GM21723 (cell line): Measurements from ENCODE around the gene FANCC.

Source experiments
- ATAC-seq: cut with Tn5 transposase; IDR thresholded peaks from one replicate; pipeline ENCODE4 v1.9.1; 2021; ENCODE audit warnings: mild to moderate bottlenecking, moderate library complexity; ENCODE audit not compliant: unreplicated experiment

Gene FANCC

GRCh38 chr9:95053611-95054570, 263.6 kb downstream of the FANCC start:
- no peak for ATAC-seq

DNA sequence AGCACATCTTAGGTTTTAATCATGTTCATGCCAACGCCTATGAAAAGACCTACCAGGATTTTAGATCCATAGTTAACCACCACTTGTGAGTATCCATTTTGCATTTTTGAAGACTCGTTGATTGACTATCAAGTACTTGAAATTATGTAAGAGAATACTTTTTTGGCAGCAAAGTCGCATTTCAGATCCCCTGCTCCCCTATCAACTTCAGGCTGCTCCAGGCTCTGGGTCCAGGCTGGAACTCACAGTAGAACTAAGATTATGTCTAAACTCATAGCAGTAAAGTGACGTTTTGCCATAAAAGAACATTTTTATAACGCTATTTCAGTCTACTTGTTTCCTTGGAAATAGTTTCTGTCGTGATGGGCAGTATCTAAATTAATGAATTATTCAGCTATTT, 267.7 kb downstream of the FANCC start:
- ATAC-seq: no peak
